HG03460 (cell line): ENCODE measurements around the gene HOXD3.

Source experiments
- ATAC-seq: cut with Tn5 transposase; IDR thresholded peaks from one replicate; pipeline ENCODE4 v1.9.1; 2021; ENCODE audit not compliant: unreplicated experiment

HOXD3 gene

GRCh38 chr2:176156807-176157498 lies at the start of gene HOXD3:
TSS of gene HOXD3 (plus strand) at chr2:176157307. CDS start at chr2:176169115, 11,808 bp downstream.
- no peak for ATAC-seq

- ATAC-seq, result no peak
Measured at GRCh38 chr2:176107731-176108181, 49.4 kb upstream of the HOXD3 start.

GRCh38 chr2:176109192-176109901 lies 47.8 kb upstream of the HOXD3 start:
- ATAC-seq, result no peak

DNA sequence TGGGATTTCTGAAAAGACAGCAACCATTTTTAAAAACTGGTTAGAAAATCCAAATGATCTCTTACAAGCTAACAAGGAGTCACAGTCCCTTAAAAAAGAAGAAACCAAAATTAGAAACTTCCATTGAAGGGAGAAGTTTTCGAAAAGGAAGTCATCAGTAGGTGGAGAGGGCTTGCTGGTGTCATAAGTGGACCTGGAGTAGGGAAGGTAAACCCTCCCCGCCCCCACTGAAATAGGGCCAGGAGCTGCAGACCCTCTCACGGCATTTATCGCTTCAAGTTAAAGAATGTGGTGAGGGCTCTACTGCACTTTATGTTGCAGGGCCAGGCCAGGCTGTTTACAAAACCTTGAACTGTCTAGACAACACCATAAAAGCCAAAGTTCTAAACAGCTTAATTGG lies 47.2 kb upstream of the HOXD3 start:
- no peak for ATAC-seq

DNA sequence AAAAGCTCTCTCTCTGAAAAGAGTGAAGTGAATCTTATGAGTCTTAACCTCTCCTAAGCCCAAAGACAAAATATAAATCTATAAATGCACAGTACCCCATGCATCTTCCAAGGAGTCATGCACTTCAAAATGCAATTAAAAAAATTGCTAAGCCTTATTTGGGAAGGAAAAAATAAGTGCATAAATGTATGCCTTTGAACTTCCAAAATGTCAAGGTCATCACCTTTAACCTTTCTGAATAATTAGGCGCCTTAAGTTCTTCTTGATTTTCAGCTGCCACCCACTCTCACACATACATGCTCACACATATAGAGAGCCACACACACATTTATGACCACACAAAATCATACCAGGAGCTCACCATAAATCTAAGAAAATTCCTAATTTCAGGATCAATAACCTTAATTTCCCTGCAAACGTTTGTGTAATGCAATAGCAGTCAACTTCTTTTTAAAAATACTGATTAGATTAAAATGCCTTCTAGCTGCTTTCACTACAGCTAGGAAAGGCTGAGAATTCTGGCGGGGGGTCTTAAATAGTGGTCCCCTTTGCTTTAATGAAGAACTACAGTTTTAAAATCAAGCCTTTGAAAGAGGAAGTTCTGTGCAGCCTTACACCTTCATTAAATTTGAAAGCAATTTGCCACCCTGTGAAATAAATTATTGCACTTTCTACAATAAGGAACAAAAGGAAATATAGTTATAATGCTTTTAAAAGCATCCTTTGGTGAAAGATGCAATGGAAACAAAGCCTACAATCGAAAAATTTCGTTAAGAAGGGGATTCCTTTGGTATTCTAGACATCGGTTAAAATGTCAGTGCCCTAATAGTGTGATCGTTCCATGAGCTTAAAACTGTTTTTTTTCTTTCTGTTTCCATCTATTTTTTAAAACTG lies 46.4 kb upstream of the HOXD3 start:
- no peak for ATAC-seq

GRCh38 chr2:176111309-176111663 lies 45.8 kb upstream of the HOXD3 start:
- no peak for ATAC-seq

GRCh38 chr2:176111846-176112374 lies 45.2 kb upstream of the HOXD3 start:
- no peak for ATAC-seq

DNA sequence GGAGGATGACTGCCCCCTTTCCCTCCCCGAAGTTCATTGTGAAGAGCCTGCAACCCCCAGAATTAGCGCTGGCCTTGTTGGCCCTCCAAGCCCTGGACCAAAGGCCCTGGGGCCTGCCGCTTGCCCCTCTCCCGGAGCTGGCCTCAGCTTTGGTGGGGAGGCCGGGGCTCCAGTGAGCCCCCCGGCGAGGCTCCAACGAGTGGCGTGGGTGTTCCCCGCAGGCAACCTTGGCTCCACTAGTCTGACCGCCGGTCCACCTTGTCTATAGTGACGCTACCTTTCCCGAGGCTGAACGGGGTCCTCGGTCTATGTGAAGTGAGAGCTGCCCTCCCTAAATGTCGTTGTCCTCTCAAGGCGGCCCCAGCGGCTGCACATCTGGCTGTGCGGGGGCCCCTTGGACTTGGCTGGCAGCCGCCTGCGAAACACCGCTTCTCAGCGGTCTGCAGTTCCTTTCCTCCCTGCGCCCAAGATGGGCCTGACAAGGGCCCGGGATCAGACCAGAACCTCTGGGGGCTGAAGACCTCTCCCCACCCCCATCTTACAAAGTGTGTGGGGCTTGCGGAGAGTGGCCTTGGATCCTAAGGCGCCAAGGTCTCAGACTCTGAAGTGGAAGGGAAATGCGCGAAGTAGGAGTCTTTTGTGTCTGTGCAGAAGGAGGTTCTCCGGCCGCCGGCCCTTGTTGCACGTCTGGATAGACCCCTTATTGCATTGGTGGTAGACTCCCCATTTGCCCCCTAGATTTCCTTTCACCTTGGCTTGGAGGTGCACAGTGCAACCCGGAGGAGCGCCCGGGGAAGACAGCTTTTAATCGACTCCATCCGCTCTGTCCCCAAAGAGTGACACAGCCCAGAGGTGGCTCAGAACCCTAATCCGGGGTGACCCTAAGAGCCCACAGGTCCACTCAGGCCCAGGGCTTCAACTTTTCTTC lies 44.5 kb upstream of the HOXD3 start:
- no peak for ATAC-seq

- ATAC-seq, result no peak
Measured at GRCh38 chr2:176114120-176114929, 42.8 kb upstream of the HOXD3 start.

DNA sequence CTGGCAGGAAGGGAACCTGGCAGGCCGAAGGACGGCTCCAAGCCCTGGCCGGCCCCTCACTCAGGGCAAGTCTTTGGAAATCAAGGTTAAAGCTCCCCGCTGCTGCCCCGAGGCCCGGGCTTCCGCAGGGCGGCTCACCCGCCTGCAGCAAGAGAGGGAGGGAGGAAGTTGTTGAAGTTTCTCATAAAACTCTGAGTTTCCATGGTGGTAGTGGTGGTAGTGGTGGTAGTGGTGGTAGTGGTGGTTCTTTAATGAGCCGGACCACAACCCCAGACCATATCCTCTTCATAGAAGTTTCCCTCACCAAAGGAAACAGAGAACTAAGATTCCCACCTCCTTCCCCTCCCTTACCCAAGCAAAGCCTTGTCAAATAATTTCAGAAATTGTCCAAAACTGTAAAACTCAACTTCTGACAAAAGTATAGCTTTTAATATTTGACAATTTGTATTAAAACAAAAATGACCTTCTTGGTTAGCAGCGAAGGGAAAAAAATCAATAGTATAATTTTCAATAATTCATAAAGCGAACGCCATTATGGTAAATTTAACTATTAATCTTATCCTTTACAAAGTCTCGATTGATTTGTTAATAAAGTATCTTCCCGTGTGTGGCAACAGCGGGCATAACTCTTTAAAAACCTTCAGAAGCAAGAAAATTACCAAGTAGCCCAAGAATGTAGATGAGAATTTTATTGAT lies 42.0 kb upstream of the HOXD3 start:
- no peak for ATAC-seq

- ATAC-seq, result no peak
Measured at GRCh38 chr2:176115883-176116813, 41.0 kb upstream of the HOXD3 start, which contains the start of gene HOXD10. TSS of gene HOXD10 (plus strand) at chr2:176116778. CDS start at chr2:176116834, 56 bp downstream.

DNA sequence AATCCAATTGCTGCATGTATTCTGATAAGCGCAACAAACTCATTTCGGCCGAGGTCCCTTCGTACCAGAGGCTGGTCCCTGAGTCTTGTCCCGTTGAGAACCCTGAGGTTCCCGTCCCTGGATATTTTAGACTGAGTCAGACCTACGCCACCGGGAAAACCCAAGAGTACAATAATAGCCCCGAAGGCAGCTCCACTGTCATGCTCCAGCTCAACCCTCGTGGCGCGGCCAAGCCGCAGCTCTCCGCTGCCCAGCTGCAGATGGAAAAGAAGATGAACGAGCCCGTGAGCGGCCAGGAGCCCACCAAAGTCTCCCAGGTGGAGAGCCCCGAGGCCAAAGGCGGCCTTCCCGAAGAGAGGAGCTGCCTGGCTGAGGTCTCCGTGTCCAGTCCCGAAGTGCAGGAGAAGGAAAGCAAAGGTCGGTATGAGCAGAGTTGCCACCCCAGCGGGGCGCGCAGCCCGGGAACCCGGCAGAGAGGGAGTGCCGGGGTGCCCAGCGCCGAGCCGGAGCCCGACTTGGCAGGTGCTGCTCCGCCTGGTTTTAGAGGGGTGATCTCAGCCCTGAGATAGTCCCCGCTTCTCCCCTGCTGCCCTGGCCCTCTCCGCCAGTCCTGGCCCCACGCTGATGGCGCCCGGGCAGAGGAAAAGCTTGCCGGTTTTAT lies 39.8 kb upstream of the HOXD3 start:
- no peak for ATAC-seq

GRCh38 chr2:176117823-176118371 lies 39.2 kb upstream of the HOXD3 start:
- ATAC-seq, result no peak

- ATAC-seq, result no peak
Measured at GRCh38 chr2:176118601-176119339, 38.3 kb upstream of the HOXD3 start.

DNA sequence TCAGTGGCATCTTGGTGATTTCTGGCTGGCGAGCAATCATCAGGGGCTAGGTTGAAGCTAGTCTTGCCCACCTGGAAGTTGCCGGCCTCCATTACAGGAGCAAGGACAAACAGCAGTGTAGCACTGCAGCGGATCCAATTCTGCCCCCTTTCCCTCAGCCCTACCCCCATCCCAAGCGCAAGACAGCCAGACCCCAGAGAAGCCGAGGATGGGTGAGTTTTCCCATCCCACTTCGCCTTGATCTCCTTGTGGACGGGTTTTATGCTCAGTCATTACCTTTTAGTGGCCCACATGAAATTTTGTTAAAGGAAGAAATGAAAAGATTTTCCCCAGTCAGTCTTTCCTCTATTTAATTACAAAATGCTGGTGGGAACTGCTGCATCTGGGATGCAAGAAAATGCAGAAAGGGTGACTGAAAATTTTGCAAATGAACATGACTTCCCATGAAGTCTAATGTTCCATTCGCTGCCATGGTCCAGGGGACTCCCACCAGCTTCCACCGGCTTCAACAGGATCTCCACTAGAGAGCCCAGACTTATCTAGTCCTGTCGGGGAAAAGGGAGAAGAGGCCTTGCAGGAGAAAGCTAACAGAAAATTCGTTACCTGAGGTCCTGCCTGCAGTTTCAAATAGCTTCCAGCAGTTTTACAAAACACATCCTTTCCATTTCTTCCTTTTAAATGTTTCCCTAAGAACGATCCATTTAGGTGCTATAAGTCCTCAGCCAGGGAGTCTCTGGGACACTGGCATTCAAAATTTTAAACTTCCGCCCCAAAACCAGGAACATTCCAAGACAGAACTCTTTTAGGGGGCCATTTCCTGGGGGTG lies 36.5 kb upstream of the HOXD3 start:
- no peak for ATAC-seq
